Right renal pelvis (tissue), 4 donors: ENCODE data around the gene STAC. TPM values are rescaled to one million over a fixed set of nuclear protein-coding genes. Genes with fewer than 3 reads are reported as not detected.
A peak's percentile ranks its signal among the peaks of the same experiment; 100 is the strongest.

Experiments
- DNase-seq, 4 donors: peaks; one replicate each; pipeline ENCODE4 v3.0.0-alpha.2; 2013; ENCODE audit warnings: low read depth in 4 of 4, low spot score in 3 of 4, missing footprints in 1 of 4
- polyA plus RNA-seq, 4 donors: library from polyadenylated mRNA; unstranded; fragments of 120-200 nt; gene quantifications; one replicate each; pipeline ENCODE4 v1.2.1, GENCODE V29; 2013; ENCODE audit not compliant: insufficient read length in 4 of 4

STAC gene, protein sequence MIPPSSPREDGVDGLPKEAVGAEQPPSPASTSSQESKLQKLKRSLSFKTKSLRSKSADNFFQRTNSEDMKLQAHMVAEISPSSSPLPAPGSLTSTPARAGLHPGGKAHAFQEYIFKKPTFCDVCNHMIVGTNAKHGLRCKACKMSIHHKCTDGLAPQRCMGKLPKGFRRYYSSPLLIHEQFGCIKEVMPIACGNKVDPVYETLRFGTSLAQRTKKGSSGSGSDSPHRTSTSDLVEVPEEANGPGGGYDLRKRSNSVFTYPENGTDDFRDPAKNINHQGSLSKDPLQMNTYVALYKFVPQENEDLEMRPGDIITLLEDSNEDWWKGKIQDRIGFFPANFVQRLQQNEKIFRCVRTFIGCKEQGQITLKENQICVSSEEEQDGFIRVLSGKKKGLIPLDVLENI
- 10 to 100 TPM in 2 of 4 donors, 1 to 10 TPM in 2; 7.2 to 13.7 (median 9.2) TPM for polyA plus RNA-seq

DNA sequence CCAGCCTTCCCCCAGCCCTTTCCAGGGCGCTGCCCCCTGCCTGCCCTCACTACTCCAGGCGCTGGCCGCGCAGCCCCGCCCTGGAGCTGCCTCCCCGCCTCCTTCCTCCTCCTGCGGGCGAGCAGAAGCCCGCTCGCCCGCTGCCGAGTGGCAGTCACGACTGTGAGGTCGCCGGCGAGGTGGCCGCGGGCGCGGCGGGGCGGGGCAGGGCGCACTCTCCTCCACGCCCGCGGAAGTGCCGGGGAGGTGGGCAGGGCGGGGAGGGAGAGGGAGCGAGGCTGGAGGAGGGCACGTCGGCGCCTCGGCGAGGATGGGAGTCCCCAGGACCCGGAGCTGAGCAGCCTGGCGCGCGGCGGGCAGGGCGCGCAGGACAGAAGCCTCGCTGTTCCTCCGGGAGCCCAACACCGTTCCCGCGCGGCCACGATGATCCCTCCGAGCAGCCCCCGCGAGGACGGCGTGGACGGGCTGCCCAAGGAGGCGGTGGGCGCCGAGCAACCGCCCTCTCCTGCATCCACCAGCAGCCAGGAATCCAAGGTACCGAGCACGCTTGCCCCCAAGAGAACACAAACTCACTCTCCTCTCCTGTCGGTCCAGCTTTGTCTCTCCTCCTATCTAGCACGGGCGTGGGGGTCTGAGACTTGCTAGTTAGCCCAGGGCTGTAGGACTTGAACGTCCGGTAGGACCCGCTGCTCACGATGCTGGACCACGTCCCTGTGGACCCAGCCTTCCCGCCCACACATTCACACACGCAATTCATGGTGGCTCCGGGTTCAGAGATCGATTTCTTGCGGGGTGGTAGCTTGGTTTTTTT lies at the start of gene STAC:
Gene STAC, plus strand, starts transcription at position 284 of the 811 bp plus-strand sequence. Its CDS starts 140 bp downstream, at position 424.
- DNase-seq = peak in 1 of 4 donors; percentile 11

DNA sequence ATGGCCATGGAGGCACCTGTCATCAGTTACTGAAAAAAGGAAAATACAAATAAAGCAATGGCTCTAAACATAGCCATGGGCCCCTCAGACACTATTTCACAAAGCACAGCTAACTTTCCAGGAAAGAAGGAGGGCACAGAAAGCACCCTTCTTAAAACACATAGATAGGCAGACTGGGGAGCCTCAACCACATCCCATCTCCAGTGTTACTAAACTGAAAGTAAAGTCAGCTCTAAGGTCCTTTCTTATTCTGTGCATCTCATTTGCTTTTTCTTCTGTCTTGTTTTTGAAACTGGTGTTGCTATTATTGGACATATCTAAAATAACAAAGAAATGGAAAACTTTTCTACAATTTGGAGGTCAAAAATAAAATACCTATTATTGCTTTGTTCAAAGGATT lies 48.2 kb upstream of the STAC start:
- DNase-seq = no peak

DNA sequence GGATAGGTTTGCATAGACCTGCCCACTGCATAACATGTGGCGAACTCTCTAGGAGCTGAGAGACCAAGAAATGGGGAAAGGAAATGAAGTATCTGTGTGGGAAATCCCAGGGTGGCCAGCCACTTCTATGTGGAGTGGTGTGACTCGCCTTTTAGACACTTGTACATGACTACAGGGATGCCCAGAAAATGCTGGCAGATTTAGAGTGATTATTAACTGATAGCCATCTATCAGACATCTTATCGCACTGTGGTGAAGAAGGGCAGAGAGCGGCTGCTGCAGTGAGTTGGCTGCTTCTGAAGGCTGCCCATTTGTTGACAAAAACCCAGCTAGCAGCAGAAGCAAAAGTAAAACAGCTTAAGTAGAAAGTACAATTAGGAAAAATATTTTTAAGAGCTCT lies 18.1 kb upstream of the STAC start:
- no peak for DNase-seq

DNA sequence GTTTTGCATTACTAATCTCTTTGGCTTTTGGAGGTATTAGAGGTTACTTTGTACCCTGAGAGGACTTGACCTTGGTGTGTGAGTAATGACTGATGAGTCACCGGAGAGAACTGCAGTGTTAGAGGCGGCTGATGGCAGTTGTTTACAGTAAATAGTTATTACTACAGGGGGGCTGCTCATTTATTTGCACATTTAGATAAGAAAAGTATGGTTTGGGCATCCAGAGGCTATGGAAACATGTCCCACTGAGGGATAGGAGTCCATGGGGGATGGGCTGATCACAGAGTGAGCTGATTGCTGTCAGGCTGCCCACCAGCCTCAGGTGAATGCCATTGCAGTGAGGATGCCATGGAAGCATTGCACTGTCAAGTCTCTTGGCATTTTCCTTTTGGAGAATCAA lies 17.3 kb upstream of the STAC start:
- DNase-seq = no peak

DNA sequence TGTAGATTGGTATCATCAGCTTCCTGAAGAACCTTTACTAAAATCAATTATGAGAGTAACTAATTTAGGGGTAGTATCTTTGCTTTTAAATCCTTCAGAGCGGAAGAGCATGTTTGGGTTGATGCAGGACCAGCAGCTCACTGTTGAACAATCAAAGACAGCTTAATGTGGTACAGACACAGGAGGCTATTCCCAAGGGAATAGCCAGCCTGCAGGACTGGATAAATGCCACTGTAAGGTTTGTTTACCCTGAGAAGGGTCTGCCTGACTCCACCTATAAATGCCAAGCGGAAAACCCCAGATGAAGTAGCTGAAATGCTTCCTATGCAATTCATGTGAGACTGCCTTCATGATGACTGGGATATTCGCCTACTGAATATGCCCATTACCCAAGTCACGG lies 16.0 kb upstream of the STAC start:
- no peak for DNase-seq

DNA sequence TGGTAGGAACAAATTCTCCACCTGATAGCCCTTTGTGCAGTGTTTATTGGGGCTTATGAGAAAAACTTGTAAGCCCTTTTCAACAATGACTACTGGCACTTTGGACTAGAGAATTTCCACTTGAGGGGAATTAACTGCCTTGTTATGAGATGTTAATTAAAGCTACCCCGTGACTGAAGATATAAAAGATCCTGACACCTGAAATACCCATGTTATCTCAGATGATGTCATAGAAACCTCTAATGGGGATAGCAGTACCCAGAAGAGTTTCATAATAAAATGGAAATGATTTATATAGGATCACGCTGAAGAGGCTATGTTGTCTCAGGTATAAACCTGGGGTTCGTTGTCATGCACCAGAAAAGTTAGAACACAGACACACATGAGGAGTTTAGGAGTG lies 14.5 kb upstream of the STAC start:
- no peak for DNase-seq

DNA sequence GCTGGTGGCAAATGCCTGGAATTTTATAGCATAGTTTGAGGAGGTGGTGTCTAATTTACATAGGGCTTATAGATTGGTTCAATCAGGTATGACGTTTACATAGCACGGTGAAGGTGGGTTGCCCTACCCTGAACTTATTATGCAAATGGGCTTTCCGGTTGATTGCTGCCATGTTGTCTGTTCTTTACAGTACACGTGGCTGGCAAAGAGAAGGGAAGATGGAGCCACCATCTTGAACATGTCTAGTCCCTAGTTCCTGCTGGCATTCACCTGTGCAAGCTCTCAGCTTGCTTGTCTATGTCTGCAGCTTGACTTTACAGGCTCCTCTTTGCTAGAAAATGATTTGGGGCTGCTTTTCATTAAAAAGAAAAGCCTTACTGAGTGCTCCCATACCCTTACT lies 14.0 kb upstream of the STAC start:
- no peak for DNase-seq

DNA sequence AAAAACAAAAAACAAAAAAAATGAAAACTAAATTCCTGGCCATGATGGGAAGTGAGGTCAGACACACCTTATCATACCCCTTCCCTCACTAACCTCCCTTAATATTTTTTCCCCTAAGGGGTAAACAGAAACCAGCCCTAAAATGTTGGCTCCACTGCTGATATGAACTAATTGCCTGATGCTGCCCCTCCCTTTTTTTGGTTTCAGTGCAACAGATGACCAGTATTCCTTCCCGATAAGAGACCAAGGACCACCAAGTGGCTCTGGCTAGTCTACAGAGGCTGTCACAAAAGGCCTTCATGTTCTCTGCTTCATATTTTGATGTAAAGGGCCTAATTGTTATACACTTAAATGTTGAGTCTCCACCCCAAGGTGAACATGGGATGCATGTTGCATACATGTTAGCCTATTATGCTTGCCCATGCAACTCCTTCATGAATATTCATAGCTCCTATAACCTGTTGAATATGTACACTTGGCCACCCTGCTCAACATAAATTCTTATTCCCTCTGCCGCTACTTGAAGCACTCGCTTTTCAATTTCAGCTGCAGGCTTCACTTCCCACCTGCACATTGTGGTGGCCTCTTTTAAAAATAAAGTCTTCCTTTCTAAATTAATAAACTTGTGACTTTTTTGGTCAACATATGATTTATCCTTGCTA lies 12.3 kb upstream of the STAC start:
- no peak for DNase-seq

DNA sequence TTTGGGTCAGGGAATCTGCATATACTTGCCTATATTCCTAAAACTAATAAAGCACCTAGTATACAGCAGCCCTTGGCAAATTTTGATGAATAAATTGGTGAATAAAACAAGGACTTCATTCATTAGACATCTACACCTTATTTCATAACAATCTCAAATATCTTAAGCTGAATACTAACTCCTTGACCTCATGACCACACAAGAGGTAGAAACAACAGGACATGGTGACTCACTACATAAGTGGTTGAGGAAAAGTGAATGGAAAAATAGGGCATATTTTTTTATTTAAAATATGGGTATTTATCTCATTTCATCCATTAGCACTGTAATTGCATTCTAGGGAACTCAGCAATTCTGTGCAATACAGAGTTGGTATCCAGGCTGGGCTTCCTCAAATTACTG lies 7.8 kb upstream of the STAC start:
- no peak for DNase-seq

DNA sequence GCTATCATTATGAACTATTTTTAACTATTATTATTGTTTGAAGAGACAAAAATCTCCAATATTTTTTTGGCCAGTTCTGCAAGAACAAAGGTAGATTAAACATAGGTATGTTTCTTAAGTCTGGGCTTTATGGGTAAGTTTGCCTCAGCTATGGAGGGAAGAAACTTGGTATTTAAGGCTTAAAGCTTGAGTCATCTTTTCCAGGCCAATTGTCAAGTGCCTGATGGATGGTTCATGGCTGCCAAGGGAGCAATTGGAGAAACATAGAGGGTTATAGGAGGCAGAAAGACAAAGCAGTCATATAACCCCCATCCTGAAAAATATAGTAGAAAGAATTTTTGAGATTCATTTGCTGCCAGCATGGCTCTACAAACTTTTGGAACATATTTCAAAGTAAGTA lies 7.2 kb upstream of the STAC start:
- no peak for DNase-seq

DNA sequence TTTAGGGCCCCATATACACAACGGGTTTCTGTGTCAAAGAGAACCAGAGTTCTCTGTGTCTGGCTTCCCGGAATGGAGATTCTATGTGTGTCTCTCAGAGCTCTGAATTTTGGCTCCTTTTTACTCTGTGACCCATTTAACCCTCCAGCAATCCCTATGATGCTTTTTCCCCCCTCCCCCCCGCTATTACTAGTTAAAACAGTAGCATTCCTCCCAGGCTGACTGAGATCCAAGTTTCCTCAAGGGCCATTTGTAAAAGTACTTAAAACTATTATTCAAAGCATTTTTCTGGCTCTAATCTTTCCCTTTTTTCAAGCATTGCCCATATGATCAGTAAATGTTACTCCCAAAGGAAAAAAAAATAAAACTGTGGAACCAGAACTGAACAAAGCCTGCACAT lies 6.6 kb upstream of the STAC start:
- no peak for DNase-seq

DNA sequence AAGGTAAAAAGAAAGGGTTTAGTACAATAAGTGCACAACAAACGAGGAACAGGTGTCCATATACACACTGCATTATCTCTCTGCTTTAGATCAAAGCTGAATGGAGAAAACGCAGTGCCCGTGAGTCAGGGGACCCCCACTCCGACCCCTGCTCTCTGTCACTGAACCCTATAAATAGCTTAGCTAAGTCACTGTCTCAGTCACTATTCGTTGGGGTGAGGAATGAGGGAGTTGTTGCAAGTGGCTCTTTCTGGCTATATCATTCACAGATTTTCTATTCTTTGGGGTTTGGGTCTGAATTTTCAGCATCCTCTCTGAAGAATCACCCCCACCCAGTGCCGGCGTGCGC lies 458 bp upstream of the STAC start:
- DNase-seq = no peak

DNA sequence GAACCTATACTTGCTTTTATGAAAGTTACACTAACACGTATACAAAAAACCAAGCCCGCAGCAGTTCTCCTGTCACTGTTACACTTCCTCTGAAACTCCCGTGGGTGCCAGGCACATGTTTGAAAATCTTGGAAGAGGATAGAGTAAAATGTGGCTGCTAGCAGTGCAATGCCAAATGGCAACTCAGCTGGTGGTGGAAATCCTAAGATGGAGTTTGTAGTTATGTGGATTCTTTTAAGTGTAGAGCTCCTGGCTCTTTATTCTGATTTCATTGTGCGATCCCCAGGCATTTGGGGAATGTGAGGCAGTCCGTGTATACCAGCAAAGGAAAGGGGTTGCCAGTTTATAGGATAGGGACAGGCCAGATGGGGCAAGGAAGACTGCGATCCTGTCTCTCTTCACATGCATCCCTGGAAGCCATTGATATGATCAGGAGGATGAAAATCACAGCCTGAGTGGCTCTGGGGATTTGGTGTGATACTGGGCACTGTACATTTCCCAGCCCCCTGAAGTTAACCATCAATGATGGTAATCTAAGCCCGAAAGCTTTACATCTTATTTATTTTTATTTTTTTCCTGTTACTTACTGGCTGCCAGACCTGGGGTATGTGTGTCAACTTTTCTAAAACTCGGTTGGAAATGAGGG lies 1.1 kb downstream of the STAC start:
- no peak for DNase-seq

DNA sequence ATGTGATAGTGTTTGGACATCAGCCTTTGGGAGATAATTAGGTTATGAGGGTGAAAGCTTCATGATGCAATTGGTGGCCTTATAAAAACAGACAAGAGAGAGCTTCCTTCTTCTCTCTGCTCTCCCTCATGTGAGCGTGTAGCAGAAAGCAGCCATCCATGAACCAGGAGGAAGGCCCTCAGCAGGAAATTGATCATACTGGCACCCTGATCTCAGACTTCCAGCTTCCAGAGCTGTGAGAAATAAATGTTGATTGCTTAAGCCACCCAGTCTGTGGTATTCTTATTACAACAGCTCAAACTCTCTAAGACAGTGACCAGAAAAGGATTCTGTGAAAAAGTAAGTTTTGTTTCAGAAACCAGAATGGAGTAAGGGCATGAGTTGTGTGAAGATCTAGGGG lies 13.3 kb downstream of the STAC start:
- no peak for DNase-seq

DNA sequence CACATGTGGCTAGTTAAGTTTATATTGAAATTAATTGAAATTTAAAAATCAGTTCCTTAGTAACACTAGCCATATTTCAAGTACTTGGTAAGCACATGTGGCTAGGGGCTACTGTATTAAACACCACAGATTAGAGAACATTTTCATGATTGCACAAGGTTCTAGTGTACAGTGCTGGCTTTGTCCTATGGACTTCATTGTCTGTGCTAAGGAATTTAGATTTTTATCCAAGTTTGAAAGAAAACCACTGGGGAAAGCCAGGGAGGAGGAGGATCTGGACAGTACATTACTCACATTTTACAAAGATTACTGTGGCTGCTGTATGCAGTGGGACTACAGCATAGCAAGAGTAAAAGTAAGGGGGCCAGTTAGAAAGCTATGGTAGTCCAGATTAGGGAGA lies 13.9 kb downstream of the STAC start:
- no peak for DNase-seq

DNA sequence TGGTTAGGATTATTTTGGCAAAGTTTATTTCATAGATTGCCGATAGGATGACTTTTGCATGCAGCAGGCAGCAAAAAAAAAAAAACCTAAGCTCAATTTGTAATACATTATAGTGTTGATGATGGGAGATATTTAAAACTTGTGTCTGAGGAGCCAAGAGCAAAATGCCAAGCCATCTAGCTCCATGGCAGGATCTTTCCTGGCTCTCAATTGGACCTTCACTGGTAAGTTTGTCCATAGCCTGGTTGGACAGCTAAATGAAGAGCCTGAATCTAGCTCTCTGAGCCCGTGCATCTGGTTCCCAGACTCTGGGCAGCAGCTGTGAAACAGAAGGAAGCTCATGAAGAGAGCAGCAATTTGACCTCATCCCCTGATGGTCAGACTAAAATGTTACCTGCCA lies 17.5 kb downstream of the STAC start:
- DNase-seq = no peak

DNA sequence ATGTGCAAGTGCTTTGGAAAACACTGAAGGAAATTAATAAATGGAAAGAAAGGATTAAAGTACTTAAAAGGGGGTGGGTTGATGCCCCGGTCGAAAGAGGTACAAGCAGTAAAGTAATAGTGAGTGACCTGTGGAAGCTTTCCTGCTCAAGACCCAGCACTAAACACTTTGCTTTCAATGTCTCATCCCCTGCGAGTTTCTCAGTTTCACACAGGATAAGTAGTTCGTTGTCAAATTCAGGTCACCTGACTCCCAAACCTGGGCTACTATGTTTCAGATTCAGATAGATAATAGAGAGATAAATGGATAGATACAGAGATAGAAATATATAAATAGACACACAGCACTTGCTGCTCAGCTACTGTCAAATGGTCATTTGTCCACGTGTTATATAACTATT lies 19.6 kb downstream of the STAC start:
- no peak for DNase-seq

DNA sequence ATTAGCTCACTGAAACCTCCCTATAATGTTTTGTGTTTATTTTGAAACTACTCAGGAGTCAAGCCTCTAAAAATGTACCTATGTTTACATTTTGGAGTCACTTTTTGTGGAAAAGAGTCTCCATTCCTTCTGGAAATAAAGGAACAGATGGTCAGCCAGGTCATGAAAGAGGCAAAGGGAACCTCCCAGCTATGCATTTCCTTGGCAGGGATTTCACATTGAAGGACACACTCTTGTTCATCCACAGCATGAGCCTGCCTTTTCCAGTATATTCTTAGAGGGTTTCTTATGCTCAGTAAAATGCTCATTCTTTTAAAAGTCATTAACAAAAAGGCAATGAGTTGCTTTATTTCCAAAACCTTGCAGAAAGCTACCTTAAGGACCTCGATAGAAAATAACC lies 20.8 kb downstream of the STAC start:
- no peak for DNase-seq

DNA sequence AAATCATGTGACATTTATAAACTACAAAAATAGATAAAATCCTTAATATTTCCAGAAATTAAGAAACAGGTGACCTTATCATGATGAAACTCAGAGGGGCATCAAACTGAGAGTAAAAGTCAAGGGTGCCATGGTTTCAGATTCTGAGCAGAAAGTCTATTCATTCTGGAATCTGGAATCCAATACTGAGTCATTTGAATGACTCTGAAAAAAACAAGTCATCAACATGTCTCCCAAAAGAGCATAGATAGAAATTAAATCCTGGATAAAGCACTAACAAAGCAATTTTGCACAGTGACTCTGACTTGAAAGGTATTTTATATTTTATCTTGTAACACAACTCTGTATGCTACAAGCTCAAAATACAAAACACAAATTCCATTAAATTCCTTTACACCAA lies 23.4 kb downstream of the STAC start:
- DNase-seq = no peak

DNA sequence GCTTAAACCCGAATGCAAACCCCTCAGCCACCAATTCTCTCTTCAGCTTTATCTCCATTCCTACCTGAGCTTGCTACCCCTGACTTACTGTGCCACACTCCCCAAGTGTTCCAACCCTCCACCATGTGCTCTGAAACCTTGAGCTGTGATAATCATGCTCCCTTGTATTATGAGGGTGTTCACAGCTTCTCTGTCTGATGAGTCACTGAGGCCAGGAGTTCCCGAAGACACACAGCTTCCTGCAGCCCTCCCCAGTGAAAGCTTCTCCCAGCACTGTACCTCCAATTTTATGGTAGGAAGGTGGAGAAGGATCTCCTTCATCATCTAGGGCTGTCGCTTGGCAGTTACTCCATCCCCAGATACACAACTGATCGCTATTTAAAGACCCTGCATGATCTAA lies 24.9 kb downstream of the STAC start:
- no peak for DNase-seq

DNA sequence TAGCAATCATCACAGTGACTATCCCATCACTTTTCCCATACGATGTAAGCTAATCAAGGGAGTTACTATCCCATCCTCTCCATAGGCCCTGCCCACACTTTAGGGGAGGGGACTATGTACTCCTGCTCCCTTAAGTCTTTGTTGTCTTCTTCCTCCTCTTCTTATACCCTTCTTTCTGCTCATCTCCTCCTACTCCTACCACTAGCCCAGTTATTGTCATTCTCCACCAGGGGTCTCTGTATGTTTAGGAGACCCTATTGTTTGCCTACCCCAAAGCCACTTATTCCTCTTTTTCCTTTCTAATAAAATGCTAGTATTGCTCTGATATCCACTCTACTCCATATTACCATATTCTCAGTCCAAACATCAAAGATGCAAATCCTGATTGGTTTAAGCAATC lies 27.8 kb downstream of the STAC start:
- no peak for DNase-seq
